ENCODE results near the gene NDUFS7. TPM values are rescaled to one million over a fixed set of nuclear protein-coding genes. Genes with fewer than 3 reads are reported as not detected.

NDUFS7 gene
- total and polyA plus RNA-seq, 12 donors = 4.7 to 286 (median 148) TPM

DNA sequence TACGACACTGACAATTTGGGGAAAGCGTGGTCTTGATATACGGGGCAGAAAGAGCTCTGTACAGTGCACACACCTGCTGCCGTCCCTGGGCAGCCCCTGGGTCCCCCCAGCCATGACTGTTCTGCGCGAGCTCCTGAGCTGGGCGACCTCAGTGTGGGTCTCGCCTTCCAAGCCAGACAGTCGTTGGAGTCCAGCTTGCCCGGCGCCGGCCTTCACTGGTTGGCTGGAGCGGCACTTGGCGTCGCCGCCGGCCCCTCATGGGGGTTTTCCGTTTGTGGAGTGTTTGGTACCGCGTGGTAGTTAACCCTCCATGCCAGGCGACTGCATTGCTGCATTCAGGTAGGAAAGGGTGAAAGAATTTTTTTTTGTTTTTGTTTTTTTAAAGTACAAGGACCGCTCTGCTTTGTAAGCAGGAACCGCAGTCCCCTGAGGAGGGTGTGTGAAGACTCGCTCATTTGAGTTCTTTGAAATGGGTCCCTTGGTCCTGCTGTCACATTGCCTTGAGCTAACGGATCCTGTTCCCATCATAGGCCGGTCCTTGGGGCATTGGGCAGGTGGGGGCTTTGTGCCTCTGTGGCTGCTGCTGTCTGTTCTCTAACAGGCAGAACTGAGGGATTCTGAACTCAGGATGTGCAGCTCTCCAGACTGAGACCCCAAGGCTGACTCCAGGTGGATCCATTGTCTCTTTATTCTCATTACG, 43.7 kb downstream of the NDUFS7 start:
- WGBS, 4 donors = 91 to 95% (median 92%) methylated on average over 26 to 27 of the region's 27 CpGs
- TF ChIP-seq, protein P1, sequence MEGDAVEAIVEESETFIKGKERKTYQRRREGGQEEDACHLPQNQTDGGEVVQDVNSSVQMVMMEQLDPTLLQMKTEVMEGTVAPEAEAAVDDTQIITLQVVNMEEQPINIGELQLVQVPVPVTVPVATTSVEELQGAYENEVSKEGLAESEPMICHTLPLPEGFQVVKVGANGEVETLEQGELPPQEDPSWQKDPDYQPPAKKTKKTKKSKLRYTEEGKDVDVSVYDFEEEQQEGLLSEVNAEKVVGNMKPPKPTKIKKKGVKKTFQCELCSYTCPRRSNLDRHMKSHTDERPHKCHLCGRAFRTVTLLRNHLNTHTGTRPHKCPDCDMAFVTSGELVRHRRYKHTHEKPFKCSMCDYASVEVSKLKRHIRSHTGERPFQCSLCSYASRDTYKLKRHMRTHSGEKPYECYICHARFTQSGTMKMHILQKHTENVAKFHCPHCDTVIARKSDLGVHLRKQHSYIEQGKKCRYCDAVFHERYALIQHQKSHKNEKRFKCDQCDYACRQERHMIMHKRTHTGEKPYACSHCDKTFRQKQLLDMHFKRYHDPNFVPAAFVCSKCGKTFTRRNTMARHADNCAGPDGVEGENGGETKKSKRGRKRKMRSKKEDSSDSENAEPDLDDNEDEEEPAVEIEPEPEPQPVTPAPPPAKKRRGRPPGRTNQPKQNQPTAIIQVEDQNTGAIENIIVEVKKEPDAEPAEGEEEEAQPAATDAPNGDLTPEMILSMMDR (IDR thresholded peaks at IDR 0.05) = no peak
- no peak for TF ChIP-seq POLR2A (IDR thresholded peaks at IDR 0.05)
- H3K4me1 ChIP-seq (replicated peaks in 1 of 2) = peaks cover 8 to 30% of the 10 kb centered on the region in 2 donors
- H3K4me3 ChIP-seq = no peak overlapping the region
- no peak overlapping the region for H3K27ac ChIP-seq
- H3K9me3 ChIP-seq (replicated peaks in 1 of 3) = no peaks in the 10 kb centered on the region
- peaks cover 0 to 78% of the 10 kb centered on the region in 2 donors for H3K36me3 ChIP-seq (replicated peaks in 1 of 2)
- no peak for DNase-seq
- intact Hi-C loops (cut with DNase I) = no loop called here
- no peaks in the 10 kb centered on the region for H3K27me3 ChIP-seq

GRCh38 chr19:1428738-1429391, 45.2 kb downstream of the NDUFS7 start:
- peaks cover 8 to 24% of the 10 kb centered on the region in 2 donors for H3K4me1 ChIP-seq (replicated peaks in 1 of 2)
- H3K9me3 ChIP-seq (replicated peaks in 1 of 3) = no peaks in the 10 kb centered on the region
- 58 to 79% (median 65%) methylated on average over 8 to 41 of the region's 41 CpGs for WGBS, 4 donors
- peak overlapping the region in 3 of 5 donors; percentile 38 to 72 (median 60) for H3K27ac ChIP-seq
- intact Hi-C loops (cut with DNase I) = no loop called here
- no peak overlapping the region for H3K4me3 ChIP-seq
- TF ChIP-seq, protein P1 (IDR thresholded peaks at IDR 0.05) = no peak
- no peak for TF ChIP-seq POLR2A (IDR thresholded peaks at IDR 0.05)
- peaks cover 0 to 81% of the 10 kb centered on the region in 2 donors for H3K36me3 ChIP-seq (replicated peaks in 1 of 2)
- DNase-seq = peak in 3 of 7 donors; percentile 52 to 73 (median 70)
- H3K27me3 ChIP-seq = no peaks in the 10 kb centered on the region

DNA sequence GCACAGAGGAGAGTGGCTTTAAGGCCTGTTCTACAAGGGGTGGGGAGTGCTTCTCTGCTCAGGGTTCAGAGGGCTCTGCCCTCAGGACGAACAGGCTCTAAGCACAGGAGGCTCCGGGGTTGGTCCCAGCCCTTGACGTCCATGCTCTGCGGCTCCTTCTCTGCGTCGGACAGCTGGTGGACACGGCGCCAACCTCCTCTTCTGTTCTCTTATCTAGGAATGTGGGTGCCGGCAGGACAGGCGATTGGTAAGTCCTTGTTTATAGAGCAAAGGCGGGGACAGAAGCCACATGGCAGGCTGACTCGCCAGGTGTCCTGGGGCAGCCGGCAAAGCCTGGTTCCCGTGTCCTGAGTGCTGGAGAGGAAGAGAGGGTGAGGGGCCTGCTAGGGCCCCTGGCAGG, 46.0 kb downstream of the NDUFS7 start:
- peaks cover 0 to 83% of the 10 kb centered on the region in 2 donors for H3K36me3 ChIP-seq (replicated peaks in 1 of 2)
- no peaks in the 10 kb centered on the region for H3K27me3 ChIP-seq
- intact Hi-C loops (cut with DNase I) = loop anchor here in 1 of 2 donors (10.0 kb wide), 1 partner anchor 155 kb away; the partner anchor contains the start of gene FAM174C
- H3K4me1 ChIP-seq (replicated peaks in 1 of 2) = peaks cover 8 to 21% of the 10 kb centered on the region in 2 donors
- H3K27ac ChIP-seq = peak overlapping the region in 4 of 5 donors; percentile 24 to 72 (median 49)
- WGBS, 4 donors = 51 to 73% (median 62%) methylated on average over 9 to 14 of the region's 14 CpGs
- TF ChIP-seq, protein P1 (IDR thresholded peaks at IDR 0.05) = no peak
- peak in 1 of 2 donors; percentile 24 for TF ChIP-seq POLR2A (IDR thresholded peaks at IDR 0.05)
- H3K4me3 ChIP-seq = no peak overlapping the region
- H3K9me3 ChIP-seq (replicated peaks in 1 of 3) = no peaks in the 10 kb centered on the region
- DNase-seq = peak in 6 of 7 donors; percentile 76 to 93 (median 88)

DNA sequence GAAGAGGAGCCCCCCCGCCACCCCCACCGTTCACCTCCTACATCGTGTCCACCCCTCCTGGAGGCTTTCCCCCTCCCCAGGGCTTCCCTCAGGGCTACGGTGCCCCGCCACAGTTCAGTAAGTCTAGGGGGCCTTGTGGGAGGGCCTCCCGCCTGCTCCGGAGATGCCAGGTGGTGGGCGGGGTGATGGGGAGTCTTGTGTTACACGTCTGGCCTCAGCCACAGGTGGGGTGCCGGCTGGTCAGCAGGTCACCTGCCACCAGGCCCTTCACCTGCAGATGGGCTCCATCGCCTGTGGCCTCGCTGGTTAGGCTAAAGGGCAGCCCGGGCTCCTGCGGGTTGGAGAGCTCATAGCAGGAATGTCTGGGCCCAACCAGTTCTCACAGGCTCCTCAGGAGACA, 46.5 kb downstream of the NDUFS7 start:
- peaks cover 0 to 82% of the 10 kb centered on the region in 2 donors for H3K36me3 ChIP-seq (replicated peaks in 1 of 2)
- intact Hi-C loops (cut with DNase I) = loop anchor here in 1 of 2 donors (10.0 kb wide), 1 partner anchor 155 kb away; the partner anchor contains the start of gene FAM174C

More for the DNA sequence above, 46.5 kb downstream of the NDUFS7 start:
- WGBS, 4 donors = 86 to 93% (median 92%) methylated on average over 2 to 14 of the region's 14 CpGs
- Histone ChIP-seq H3K27me3 (no peaks in the 10 kb centered on the region), H3K4me1 (replicated peaks in 1 of 2) (peaks cover 8 to 16% of the 10 kb centered on the region in 2 donors), H3K27ac (peak overlapping the region in 4 of 5 donors; percentile 7 to 72 (median 42)), H3K4me3 (no peak overlapping the region), H3K9me3 (replicated peaks in 1 of 3) (no peaks in the 10 kb centered on the region)
- no peak for DNase-seq
- no peak for TF ChIP-seq POLR2A (IDR thresholded peaks at IDR 0.05)
- TF ChIP-seq, protein P1 (IDR thresholded peaks at IDR 0.05) = no peak
